ENCODE measurements around the gene STRN3. TPM values are rescaled to one million over a fixed set of nuclear protein-coding genes. Genes with fewer than 3 reads are reported as not detected.

The STRN3 gene, protein sequence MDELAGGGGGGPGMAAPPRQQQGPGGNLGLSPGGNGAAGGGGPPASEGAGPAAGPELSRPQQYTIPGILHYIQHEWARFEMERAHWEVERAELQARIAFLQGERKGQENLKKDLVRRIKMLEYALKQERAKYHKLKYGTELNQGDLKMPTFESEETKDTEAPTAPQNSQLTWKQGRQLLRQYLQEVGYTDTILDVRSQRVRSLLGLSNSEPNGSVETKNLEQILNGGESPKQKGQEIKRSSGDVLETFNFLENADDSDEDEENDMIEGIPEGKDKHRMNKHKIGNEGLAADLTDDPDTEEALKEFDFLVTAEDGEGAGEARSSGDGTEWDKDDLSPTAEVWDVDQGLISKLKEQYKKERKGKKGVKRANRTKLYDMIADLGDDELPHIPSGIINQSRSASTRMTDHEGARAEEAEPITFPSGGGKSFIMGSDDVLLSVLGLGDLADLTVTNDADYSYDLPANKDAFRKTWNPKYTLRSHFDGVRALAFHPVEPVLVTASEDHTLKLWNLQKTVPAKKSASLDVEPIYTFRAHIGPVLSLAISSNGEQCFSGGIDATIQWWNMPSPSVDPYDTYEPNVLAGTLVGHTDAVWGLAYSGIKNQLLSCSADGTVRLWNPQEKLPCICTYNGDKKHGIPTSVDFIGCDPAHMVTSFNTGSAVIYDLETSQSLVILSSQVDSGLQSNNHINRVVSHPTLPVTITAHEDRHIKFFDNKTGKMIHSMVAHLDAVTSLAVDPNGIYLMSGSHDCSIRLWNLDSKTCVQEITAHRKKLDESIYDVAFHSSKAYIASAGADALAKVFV
- total RNA-seq (10 to 100 TPM; 32.8 to 50.1 (median 39.1) TPM), polyA plus RNA-seq (10 to 100 TPM in 1 of 3 donors, 1 to 10 TPM in 2; 7.6 to 11.3 (median 9.7) TPM)
- long read RNA-seq, donor 1, partial matches to known transcripts: 0 of 1 reads
- long read RNA-seq, donor 1, other reads (novel, unspliced or antisense): 0 of 1 reads
- long read RNA-seq, donor 2, partial matches to known transcripts: 0 of 1 reads
- long read RNA-seq, donor 2, other reads (novel, unspliced or antisense): 0 of 1 reads

DNA sequence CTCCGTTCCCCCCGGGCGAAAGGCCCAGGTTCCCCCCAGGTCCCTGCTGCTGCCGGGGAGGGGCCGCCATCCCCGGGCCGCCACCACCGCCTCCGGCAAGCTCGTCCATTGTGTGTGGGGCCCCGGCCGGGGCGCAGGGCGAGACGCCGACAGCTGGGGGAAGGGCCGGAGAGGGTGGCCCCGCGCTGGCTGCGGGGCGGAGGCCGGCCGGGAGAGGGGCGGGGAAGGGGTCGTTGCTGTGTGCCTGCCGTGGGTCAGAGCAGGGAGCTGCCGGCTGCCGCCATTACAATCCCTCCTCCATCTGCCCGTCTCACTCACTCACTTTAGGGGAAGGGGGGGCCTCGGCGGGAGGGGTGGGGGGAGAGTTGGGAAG lies at the start of gene STRN3:
Gene STRN3 (minus strand): TSS at position 303 of the 373 bp plus-strand sequence. CDS start 194 bp downstream, at position 109.
- H3K4me1 ChIP-seq: peaks cover 26 to 65% (median 40%) of the 10 kb centered on the region in 6 donors
- peak within 1 kb of the TSS; percentile 94 to 100 (median 98) for H3K27ac ChIP-seq
- WGBS, 5 donors: 0 to 2% (median 1%) methylated on average over 1 to 31 of the region's 31 CpGs
- H3K27me3 ChIP-seq (replicated peaks in 1 of 7): no peaks in the 10 kb centered on the region
- TF ChIP-seq, protein P1, sequence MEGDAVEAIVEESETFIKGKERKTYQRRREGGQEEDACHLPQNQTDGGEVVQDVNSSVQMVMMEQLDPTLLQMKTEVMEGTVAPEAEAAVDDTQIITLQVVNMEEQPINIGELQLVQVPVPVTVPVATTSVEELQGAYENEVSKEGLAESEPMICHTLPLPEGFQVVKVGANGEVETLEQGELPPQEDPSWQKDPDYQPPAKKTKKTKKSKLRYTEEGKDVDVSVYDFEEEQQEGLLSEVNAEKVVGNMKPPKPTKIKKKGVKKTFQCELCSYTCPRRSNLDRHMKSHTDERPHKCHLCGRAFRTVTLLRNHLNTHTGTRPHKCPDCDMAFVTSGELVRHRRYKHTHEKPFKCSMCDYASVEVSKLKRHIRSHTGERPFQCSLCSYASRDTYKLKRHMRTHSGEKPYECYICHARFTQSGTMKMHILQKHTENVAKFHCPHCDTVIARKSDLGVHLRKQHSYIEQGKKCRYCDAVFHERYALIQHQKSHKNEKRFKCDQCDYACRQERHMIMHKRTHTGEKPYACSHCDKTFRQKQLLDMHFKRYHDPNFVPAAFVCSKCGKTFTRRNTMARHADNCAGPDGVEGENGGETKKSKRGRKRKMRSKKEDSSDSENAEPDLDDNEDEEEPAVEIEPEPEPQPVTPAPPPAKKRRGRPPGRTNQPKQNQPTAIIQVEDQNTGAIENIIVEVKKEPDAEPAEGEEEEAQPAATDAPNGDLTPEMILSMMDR (IDR thresholded peaks at IDR 0.05 in 8 of 11, conservative IDR thresholded peaks at IDR 0.05 in 3 of 11): no peak
- H3K4me3 ChIP-seq: peak within 1 kb of the TSS; percentile 84 to 95 (median 91)
- no peak for DNase-seq
- H3K36me3 ChIP-seq: peaks cover 0 to 4% (median 0%) of the 10 kb centered on the region in 6 donors
- intact Hi-C loops (cut with DNase I; ENCODE audit: low total_unique reads): no loop called here
- no peaks in the 10 kb centered on the region for H3K9me3 ChIP-seq

DNA sequence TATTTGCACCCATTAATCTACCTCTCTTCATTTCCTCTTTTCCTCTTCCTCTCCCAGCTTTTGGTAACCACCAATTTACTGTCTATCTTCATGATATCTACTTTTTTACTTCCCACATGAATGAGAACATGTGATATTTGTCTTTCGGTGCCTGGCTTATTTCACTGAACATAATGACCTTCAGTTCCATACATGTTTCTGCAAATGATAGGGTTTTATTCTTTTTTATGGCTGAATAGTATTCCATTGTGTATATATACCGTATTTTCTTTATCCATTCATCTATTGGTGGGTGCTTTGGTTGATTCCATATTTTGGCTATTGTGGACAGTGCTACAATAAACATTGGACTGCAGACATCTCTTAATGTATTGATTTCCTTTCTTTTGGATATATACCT lies 49.0 kb upstream of the STRN3 start:
- no peak for DNase-seq
- Histone ChIP-seq H3K4me1 (no peaks in the 10 kb centered on the region), H3K9me3 (peaks cover 0 to 6% (median 0%) of the 10 kb centered on the region in 8 donors), H3K4me3 (no peak overlapping the region), H3K36me3 (peaks cover 0 to 54% (median 9%) of the 10 kb centered on the region in 6 donors), H3K27me3 (replicated peaks in 1 of 7) (no peaks in the 10 kb centered on the region), H3K27ac (no peak overlapping the region)
- no peak for TF ChIP-seq POLR2AphosphoS5 (IDR thresholded peaks at IDR 0.05)
- no peak for TF ChIP-seq POLR2A (IDR thresholded peaks at IDR 0.05)
- TF ChIP-seq, protein P1 (IDR thresholded peaks at IDR 0.05 in 8 of 11, conservative IDR thresholded peaks at IDR 0.05 in 3 of 11): no peak
- intact Hi-C loops (cut with DNase I; ENCODE audit: low total_unique reads): no loop called here
- WGBS, 5 donors: 93 to 95% (median 94%) methylated on average over 2 of the region's 2 CpGs

DNA sequence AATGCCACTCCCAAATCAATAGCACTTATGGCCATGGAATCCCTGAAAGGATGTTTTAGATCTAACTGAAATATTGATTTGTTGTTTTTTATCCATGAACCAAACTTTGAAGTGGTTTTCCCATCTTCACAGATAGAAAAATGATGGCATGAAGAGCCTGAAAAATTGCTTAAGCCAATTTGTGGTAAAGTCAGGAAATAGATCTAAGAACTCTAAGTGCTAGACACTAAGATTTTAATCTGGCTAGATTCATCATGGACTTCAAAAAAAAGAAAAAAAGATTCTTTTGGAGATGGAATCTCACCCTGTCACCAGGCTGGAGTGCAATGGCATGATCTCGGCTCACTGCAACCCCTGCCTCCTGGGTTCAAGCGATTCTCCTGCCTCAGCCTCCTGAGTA lies 45.0 kb upstream of the STRN3 start:
- TF ChIP-seq, protein P1 (IDR thresholded peaks at IDR 0.05 in 8 of 11, conservative IDR thresholded peaks at IDR 0.05 in 3 of 11): no peak
- TF ChIP-seq POLR2AphosphoS5 (IDR thresholded peaks at IDR 0.05): no peak
- TF ChIP-seq POLR2A (IDR thresholded peaks at IDR 0.05): no peak
- Histone ChIP-seq H3K36me3 (peaks cover 0 to 74% (median 8%) of the 10 kb centered on the region in 6 donors), H3K27ac (no peak overlapping the region), H3K9me3 (peaks cover 0 to 6% (median 0%) of the 10 kb centered on the region in 8 donors), H3K27me3 (replicated peaks in 1 of 7) (no peaks in the 10 kb centered on the region), H3K4me3 (no peak overlapping the region), H3K4me1 (peaks cover 0 to 12% (median 0%) of the 10 kb centered on the region in 6 donors)
- intact Hi-C loops (cut with DNase I; ENCODE audit: low total_unique reads): no loop called here
- no peak for DNase-seq
- 93 to 100% (median 97%) methylated on average over 2 of the region's 2 CpGs for WGBS, 5 donors

Measured in spleen (tissue), 13 donors.